GM23338 (cell line): Measurements from ENCODE around the gene MLLT3. TPM values are rescaled to one million over a fixed set of nuclear protein-coding genes. Genes with fewer than 3 reads are reported as not detected.

Source experiments
- ATAC-seq: fragments of 200-7000 bp; cut with Tn5 transposase; 3 replicates; pipeline ENCODE4 v1.9.1; 2020
- DNase-seq: peaks from one replicate; pipeline ENCODE4 v3.0.0-alpha.2; 2015; ENCODE audit warnings: low spot score
- H2AFZ ChIP-seq: fragments of 200-600 bp; sonication (generic); 2 replicates; pipeline ENCODE4 v1.8.0; 2016; ENCODE audit warnings: antibody characterized with exemption, mild to moderate bottlenecking, moderate library complexity
- H3F3A ChIP-seq: fragments of 200-600 bp; sonication (generic); replicated peaks from 2 replicates; pipeline ENCODE4 v1.8.0; 2017; ENCODE audit warnings: antibody characterized with exemption, mixed run types, low read depth
- H3K27ac ChIP-seq: fragments of 200-600 bp; sonication (generic); 2 replicates; pipeline ENCODE4 v1.6.1; 2016; ENCODE audit warnings: low read depth
- H3K27me3 ChIP-seq: fragments of 200-600 bp; sonication (generic); 2 replicates; pipeline ENCODE4 v1.8.0; 2016; ENCODE audit warnings: mild to moderate bottlenecking, mixed run types, moderate library complexity; ENCODE audit not compliant: insufficient read depth
- H3K36me3 ChIP-seq: fragments of 200-600 bp; sonication (generic); 2 replicates; pipeline ENCODE4 v1.8.0; 2016; ENCODE audit warnings: mild to moderate bottlenecking; ENCODE audit not compliant: insufficient read depth
- H3K4me1 ChIP-seq: fragments of 200-600 bp; sonication (generic); 2 replicates; pipeline ENCODE4 v1.8.0; 2016; ENCODE audit warnings: mild to moderate bottlenecking, moderate library complexity; ENCODE audit not compliant: insufficient read depth
- H3K4me2 ChIP-seq: fragments of 200-600 bp; sonication (generic); 2 replicates; pipeline ENCODE4 v1.7.1; 2017; ENCODE audit warnings: mixed run types
- H3K4me3 ChIP-seq: fragments of 200-600 bp; sonication (generic); 2 replicates; pipeline ENCODE4 v1.6.1; 2016; ENCODE audit warnings: mixed run types
- H3K79me2 ChIP-seq: fragments of 200-600 bp; sonication (generic); replicated peaks from 2 replicates; pipeline ENCODE4 v1.8.0; 2017; ENCODE audit warnings: mild to moderate bottlenecking; ENCODE audit not compliant: insufficient read depth
- H3K9me2 ChIP-seq: fragments of 200-600 bp; sonication (generic); 2 replicates; pipeline ENCODE4 v1.8.0; 2017; ENCODE audit not compliant: insufficient read depth
- H4K20me1 ChIP-seq: fragments of 200-600 bp; sonication (generic); replicated peaks from 2 replicates; pipeline ENCODE4 v1.8.0; 2017; ENCODE audit warnings: mild to moderate bottlenecking; ENCODE audit not compliant: insufficient read depth
- H3K27ac Mint-ChIP-seq: 2 replicates; pipeline ENCODE4 v1.8.0; 2020; ENCODE audit warnings: inconsistent platforms, mild to moderate bottlenecking, moderate library complexity, mixed read lengths
- H3K27me3 Mint-ChIP-seq: 3 replicates; pipeline ENCODE4 v1.8.0; 2022; ENCODE audit warnings: low read depth, mild to moderate bottlenecking, moderate library complexity, mixed read lengths, inconsistent platforms; ENCODE audit not compliant: insufficient read depth, poor library complexity
- H3K36me3 Mint-ChIP-seq: 3 replicates; pipeline ENCODE4 v1.8.0; 2021; ENCODE audit warnings: low read depth, mild to moderate bottlenecking, inconsistent platforms, moderate library complexity, mixed read lengths
- H3K4me1 Mint-ChIP-seq: 3 replicates; pipeline ENCODE4 v1.8.0; 2020; ENCODE audit warnings: mild to moderate bottlenecking, inconsistent platforms, mixed read lengths
- H3K4me3 Mint-ChIP-seq: 3 replicates; pipeline ENCODE4 v1.8.0; 2021; ENCODE audit warnings: moderate library complexity, mild to moderate bottlenecking, inconsistent platforms, mixed read lengths
- H3K9me3 Mint-ChIP-seq: 3 replicates; pipeline ENCODE4 v1.8.0; 2020; ENCODE audit warnings: moderate library complexity, mild to moderate bottlenecking, inconsistent platforms, mixed read lengths
- CREB1 ChIP-seq: fragments of 250-450 bp; sonication (Bioruptor Pico); IDR thresholded peaks from 2 replicates; pipeline ENCODE4 v1.5.0; 2020; ENCODE audit warnings: low read depth, mild to moderate bottlenecking, moderate library complexity
- EZH2 ChIP-seq: fragments of 200-600 bp; sonication (generic); IDR thresholded peaks from one replicate; pipeline ENCODE4 v1.8.0; 2017; ENCODE audit warnings: antibody characterized with exemption, mild to moderate bottlenecking, low read depth; ENCODE audit not compliant: unreplicated experiment
- EZH2phosphoT487 ChIP-seq: fragments of 200-600 bp; sonication (generic); IDR thresholded peaks from one replicate; pipeline ENCODE4 v1.8.1; 2018; ENCODE audit warnings: antibody characterized with exemption; ENCODE audit not compliant: unreplicated experiment
- JUNB ChIP-seq: IDR thresholded peaks from one replicate; pipeline ENCODE4 v1.6.1; 2016; ENCODE audit warnings: antibody characterized with exemption; ENCODE audit not compliant: unreplicated experiment
- NANOG ChIP-seq: IDR thresholded peaks from 2 replicates; pipeline ENCODE4 v1.6.1; 2016; ENCODE audit warnings: antibody characterized with exemption, borderline replicate concordance
- POLR2AphosphoS5 ChIP-seq: IDR thresholded peaks from 2 replicates; pipeline ENCODE4 v1.6.1; 2016; ENCODE audit warnings: antibody characterized with exemption, low read depth
- STAT1 ChIP-seq: IDR thresholded peaks from one replicate; pipeline ENCODE4 v1.6.1; 2016; ENCODE audit warnings: antibody characterized with exemption; ENCODE audit not compliant: unreplicated experiment
- ZNF114 ChIP-seq: fragments of 250-450 bp; sonication (Bioruptor Pico); IDR thresholded peaks from 2 replicates; pipeline ENCODE4 v1.5.0; 2020; ENCODE audit warnings: mild to moderate bottlenecking, moderate library complexity
- ZNF331 ChIP-seq: fragments of 250-450 bp; sonication (Bioruptor Pico); IDR thresholded peaks from 2 replicates; pipeline ENCODE4 v1.5.0; 2020; ENCODE audit warnings: low read depth, mild to moderate bottlenecking, moderate library complexity
- polyA plus RNA-seq: library from polyadenylated mRNA; unstranded; fragments of >200 nt; fragmentation: Nextera tagmentation; extraction: Ambion mirVana; gene quantifications from 2 replicates; pipeline ENCODE4 v1.2.1, GENCODE V29; 2016
- total RNA-seq: library from RNA; depleted of rRNA; stranded (reverse); fragments of >200 nt; shearing (Covaris generic); gene quantifications from 2 replicates; pipeline ENCODE4 v1.2.3, GENCODE V29; 2014
- TF ChIP-seq, protein P1 (sequence below): fragments of 250-450 bp; sonication (Bioruptor Pico); IDR thresholded peaks from 2 replicates; pipeline ENCODE4 v1.5.0; 2020; ENCODE audit warnings: mild to moderate bottlenecking, moderate library complexity
- TF ChIP-seq, protein P2 (sequence below), 2 experiments: fragments of 200-600 bp in 1 of 2; sonication (generic) in 1 of 2; conservative IDR thresholded peaks; 2 replicates each; pipeline versions ENCODE4 v1.5.1 to v1.6.1; 2016 to 2017; ENCODE audit warnings: antibody characterized with exemption in 2 of 2, low read depth in 2 of 2, mild to moderate bottlenecking in 2 of 2, moderate library complexity in 1 of 2
- TF ChIP-seq, protein P3 (sequence below): IDR thresholded peaks from one replicate; pipeline ENCODE4 v1.6.1; 2018; ENCODE audit warnings: antibody characterized with exemption; ENCODE audit not compliant: unreplicated experiment

The MLLT3 gene
- total and polyA plus RNA-seq, 2 experiments from 2014 or later = 7.5 to 9.5 TPM

DNA sequence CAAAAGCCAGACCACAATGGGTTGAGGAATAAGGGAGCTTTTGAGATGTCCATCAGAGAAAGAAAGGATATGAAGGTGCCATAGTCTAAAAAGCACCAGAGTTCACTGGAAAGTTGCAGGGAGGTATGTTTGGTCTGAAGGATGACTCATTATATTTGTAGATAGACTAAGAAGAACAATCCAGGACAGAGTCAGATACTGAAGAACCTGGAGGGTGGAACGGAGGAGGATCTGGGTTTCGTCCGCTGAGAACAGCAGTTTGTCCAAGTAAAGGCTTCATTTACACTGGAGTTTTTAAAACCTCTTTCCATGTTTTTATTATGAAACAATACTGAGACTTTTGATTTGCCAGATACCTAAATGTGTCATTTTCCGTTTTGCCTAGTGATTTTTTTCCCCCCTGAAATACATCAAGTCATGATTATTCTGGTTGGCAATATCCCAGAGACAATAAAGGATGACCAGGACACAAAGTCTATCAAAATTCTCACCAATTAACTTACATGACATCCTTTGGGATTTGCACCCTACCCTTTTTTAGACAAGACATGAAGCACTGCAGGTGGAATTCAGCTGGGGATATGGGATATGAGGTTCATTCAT, 219.9 kb downstream of the MLLT3 start (continued):
- TF ChIP-seq, protein P1, sequence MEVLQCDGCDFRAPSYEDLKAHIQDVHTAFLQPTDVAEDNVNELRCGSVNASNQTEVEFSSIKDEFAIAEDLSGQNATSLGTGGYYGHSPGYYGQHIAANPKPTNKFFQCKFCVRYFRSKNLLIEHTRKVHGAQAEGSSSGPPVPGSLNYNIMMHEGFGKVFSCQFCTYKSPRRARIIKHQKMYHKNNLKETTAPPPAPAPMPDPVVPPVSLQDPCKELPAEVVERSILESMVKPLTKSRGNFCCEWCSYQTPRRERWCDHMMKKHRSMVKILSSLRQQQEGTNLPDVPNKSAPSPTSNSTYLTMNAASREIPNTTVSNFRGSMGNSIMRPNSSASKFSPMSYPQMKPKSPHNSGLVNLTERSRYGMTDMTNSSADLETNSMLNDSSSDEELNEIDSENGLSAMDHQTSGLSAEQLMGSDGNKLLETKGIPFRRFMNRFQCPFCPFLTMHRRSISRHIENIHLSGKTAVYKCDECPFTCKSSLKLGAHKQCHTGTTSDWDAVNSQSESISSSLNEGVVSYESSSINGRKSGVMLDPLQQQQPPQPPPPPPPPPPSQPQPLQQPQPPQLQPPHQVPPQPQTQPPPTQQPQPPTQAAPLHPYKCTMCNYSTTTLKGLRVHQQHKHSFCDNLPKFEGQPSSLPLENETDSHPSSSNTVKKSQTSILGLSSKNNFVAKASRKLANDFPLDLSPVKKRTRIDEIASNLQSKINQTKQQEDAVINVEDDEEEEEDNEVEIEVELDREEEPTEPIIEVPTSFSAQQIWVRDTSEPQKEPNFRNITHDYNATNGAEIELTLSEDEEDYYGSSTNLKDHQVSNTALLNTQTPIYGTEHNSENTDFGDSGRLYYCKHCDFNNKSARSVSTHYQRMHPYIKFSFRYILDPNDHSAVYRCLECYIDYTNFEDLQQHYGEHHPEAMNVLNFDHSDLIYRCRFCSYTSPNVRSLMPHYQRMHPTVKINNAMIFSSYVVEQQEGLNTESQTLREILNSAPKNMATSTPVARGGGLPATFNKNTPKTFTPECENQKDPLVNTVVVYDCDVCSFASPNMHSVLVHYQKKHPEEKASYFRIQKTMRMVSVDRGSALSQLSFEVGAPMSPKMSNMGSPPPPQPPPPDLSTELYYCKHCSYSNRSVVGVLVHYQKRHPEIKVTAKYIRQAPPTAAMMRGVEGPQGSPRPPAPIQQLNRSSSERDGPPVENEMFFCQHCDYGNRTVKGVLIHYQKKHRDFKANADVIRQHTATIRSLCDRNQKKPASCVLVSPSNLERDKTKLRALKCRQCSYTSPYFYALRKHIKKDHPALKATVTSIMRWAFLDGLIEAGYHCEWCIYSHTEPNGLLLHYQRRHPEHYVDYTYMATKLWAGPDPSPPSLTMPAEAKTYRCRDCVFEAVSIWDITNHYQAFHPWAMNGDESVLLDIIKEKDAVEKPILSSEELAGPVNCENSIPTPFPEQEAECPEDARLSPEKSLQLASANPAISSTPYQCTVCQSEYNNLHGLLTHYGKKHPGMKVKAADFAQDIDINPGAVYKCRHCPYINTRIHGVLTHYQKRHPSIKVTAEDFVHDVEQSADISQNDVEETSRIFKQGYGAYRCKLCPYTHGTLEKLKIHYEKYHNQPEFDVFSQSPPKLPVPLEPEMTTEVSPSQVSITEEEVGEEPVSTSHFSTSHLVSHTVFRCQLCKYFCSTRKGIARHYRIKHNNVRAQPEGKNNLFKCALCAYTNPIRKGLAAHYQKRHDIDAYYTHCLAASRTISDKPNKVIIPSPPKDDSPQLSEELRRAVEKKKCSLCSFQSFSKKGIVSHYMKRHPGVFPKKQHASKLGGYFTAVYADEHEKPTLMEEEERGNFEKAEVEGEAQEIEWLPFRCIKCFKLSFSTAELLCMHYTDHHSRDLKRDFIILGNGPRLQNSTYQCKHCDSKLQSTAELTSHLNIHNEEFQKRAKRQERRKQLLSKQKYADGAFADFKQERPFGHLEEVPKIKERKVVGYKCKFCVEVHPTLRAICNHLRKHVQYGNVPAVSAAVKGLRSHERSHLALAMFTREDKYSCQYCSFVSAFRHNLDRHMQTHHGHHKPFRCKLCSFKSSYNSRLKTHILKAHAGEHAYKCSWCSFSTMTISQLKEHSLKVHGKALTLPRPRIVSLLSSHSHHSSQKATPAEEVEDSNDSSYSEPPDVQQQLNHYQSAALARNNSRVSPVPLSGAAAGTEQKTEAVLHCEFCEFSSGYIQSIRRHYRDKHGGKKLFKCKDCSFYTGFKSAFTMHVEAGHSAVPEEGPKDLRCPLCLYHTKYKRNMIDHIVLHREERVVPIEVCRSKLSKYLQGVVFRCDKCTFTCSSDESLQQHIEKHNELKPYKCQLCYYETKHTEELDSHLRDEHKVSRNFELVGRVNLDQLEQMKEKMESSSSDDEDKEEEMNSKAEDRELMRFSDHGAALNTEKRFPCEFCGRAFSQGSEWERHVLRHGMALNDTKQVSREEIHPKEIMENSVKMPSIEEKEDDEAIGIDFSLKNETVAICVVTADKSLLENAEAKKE (CRISPR knock-in tag) = no peak

DNA sequence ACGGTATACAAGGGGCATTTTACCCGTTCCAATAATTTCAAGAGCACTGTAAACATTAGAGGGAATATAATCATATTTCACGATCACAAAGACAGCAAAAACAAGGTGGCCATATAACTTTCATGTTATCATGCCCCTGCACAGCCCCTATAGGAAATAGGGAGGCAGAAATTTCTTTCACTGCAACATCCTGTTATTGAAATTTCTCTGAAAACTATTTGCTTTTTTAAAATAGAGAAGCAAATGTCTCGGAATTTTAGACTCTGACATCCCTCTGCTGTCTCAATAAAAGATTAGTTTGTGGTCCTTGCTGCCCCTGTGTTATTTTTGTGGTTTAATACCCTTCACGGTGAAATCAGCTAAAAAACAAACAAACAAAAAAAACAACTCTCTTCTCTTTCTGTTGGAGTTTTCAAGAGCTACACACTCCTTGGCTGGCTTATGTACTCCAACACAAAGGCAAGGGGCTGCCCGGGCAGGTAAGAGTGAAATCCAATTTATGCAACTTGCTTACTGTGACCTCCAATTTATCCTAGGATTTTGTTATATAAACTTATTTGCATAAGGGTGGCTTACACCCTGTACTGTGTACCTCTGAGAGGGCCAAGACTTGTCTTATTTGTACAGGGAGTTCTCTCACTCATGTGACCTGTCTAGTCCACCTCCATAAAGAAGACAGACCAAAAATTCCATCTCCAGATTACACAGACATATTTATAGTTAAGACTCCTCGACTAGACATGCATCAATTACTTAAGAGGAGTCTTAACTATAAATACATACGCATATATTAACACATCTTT, 223.6 kb downstream of the MLLT3 start:
- Histone ChIP-seq H3K4me3 (no peak overlapping the region), H3K27ac (no peak overlapping the region), H2AFZ (no peak overlapping the region), H3K4me2 (no peak overlapping the region), H3K36me3 (no peaks in the 10 kb centered on the region), H3K27me3 (no peaks in the 10 kb centered on the region), H3F3A (no peaks in the 10 kb centered on the region), H3K9me2 (no peaks in the 10 kb centered on the region), H3K4me1 (peaks cover 11% of the 10 kb centered on the region), H4K20me1 (no peaks in the 10 kb centered on the region), H3K79me2 (no peaks in the 10 kb centered on the region)
- no peak overlapping the region for H3K4me3 Mint-ChIP-seq
- no peaks in the 10 kb centered on the region for H3K27me3 Mint-ChIP-seq
- no peaks in the 10 kb centered on the region for H3K9me3 Mint-ChIP-seq
- peaks cover 26% of the 10 kb centered on the region for H3K4me1 Mint-ChIP-seq
- no peak overlapping the region for H3K27ac Mint-ChIP-seq
- ATAC-seq = no peak
- no peak for DNase-seq
- no peaks in the 10 kb centered on the region for H3K36me3 Mint-ChIP-seq
- no peak for TF ChIP-seq EZH2
- no peak for TF ChIP-seq CREB1 (CRISPR knock-in tag)
- no peak for TF ChIP-seq STAT1
- TF ChIP-seq, protein P2, sequence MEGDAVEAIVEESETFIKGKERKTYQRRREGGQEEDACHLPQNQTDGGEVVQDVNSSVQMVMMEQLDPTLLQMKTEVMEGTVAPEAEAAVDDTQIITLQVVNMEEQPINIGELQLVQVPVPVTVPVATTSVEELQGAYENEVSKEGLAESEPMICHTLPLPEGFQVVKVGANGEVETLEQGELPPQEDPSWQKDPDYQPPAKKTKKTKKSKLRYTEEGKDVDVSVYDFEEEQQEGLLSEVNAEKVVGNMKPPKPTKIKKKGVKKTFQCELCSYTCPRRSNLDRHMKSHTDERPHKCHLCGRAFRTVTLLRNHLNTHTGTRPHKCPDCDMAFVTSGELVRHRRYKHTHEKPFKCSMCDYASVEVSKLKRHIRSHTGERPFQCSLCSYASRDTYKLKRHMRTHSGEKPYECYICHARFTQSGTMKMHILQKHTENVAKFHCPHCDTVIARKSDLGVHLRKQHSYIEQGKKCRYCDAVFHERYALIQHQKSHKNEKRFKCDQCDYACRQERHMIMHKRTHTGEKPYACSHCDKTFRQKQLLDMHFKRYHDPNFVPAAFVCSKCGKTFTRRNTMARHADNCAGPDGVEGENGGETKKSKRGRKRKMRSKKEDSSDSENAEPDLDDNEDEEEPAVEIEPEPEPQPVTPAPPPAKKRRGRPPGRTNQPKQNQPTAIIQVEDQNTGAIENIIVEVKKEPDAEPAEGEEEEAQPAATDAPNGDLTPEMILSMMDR (conservative IDR thresholded peaks at IDR 0.05; ENCODE audit: low read depth in 2 of 2) = no peak
- no peak for TF ChIP-seq JUNB
- TF ChIP-seq EZH2phosphoT487 = no peak
- TF ChIP-seq ZNF114 (CRISPR knock-in tag) = no peak
- TF ChIP-seq NANOG = no peak
- TF ChIP-seq, protein P3, sequence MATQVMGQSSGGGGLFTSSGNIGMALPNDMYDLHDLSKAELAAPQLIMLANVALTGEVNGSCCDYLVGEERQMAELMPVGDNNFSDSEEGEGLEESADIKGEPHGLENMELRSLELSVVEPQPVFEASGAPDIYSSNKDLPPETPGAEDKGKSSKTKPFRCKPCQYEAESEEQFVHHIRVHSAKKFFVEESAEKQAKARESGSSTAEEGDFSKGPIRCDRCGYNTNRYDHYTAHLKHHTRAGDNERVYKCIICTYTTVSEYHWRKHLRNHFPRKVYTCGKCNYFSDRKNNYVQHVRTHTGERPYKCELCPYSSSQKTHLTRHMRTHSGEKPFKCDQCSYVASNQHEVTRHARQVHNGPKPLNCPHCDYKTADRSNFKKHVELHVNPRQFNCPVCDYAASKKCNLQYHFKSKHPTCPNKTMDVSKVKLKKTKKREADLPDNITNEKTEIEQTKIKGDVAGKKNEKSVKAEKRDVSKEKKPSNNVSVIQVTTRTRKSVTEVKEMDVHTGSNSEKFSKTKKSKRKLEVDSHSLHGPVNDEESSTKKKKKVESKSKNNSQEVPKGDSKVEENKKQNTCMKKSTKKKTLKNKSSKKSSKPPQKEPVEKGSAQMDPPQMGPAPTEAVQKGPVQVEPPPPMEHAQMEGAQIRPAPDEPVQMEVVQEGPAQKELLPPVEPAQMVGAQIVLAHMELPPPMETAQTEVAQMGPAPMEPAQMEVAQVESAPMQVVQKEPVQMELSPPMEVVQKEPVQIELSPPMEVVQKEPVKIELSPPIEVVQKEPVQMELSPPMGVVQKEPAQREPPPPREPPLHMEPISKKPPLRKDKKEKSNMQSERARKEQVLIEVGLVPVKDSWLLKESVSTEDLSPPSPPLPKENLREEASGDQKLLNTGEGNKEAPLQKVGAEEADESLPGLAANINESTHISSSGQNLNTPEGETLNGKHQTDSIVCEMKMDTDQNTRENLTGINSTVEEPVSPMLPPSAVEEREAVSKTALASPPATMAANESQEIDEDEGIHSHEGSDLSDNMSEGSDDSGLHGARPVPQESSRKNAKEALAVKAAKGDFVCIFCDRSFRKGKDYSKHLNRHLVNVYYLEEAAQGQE = no peak
- no peak for TF ChIP-seq ZNF331
- no peak for TF ChIP-seq POLR2AphosphoS5
